ENCODE measurements around the gene CDRT15L2.
"Not testable (repeated sequence)": the region's sequence is repeated elsewhere in the genome, so short reads cannot be mapped to it uniquely, and the experiment has no call there.

Gene CDRT15L2

GRCh38 chr17:20579424-20579823 lies at the start of gene CDRT15L2:
CDRT15L2 (plus strand) TSS chr17:20579724; CDS start chr17:20579744, 20 bp downstream.
- not testable (repeated sequence) for DNase-seq

- DNase-seq = not testable (repeated sequence)
Measured at GRCh38 chr17:20530104-20530503, 49.4 kb upstream of the CDRT15L2 start.

DNA sequence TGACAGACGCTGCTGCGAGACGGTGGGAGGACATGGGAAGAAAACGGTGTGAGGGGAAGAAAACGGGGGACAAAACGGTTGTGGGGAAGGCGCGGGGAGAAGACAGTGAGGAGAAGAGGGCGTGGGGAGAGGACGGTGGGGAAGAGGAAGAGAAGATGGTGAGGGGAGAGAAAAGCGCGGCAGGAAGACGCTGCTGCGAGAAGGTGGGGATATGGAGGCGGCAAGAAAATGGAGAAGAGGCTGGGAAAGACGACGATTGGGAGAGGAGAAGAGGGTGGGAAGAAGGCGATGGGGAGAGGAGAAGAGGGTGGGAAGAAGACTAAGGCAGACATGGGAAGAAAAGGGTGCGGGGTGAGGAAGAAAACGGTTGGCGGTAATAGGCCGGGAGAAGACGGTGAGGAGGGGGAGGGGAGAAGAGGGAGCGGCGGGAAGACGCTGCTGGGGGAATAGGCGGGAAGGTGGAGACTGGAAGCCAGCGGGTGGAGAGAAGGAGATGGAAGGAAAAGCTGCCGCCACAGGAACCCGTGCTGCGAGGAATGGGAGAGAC lies 46.9 kb upstream of the CDRT15L2 start:
- not testable (repeated sequence) for DNase-seq

GRCh38 chr17:20533206-20533605 lies 46.3 kb upstream of the CDRT15L2 start:
- not testable (repeated sequence) for DNase-seq

DNA sequence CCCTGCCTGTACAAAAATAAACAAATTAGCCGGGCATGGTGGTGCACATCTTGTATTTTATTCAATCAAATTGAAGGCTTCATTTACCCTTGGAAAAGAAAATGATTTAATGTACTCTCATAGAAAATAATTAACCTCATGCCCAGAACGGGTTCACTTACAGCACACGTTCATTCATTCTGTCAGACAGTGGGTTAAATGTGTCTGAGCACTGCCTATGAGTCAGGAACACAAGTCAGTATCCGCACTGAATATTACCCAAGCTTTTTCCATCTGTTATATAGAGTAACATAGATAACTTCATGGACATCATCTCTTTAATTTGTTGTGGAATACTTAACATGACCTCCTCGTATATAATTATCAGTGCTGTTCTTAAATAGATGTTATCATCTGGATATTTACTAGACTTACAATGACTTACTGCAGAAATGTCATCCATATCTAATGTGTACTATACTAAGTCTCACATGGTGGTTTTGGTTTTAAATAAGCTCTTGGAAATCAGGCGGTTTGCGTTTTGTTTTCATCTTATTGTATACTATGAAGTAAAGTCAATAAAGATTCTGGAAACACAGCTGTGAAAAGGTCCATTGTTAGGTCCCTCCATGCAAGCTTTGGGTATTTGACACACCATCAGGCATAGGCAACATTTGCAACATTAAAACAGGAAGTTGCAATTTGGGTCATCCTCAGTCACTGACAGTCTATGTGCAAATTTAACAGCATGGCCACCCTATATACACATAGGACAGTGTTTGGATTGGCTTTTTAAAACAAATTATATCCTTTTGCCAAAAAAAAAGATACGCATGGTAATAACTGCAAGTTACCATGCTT lies 44.6 kb upstream of the CDRT15L2 start:
- not testable (repeated sequence) for DNase-seq

DNA sequence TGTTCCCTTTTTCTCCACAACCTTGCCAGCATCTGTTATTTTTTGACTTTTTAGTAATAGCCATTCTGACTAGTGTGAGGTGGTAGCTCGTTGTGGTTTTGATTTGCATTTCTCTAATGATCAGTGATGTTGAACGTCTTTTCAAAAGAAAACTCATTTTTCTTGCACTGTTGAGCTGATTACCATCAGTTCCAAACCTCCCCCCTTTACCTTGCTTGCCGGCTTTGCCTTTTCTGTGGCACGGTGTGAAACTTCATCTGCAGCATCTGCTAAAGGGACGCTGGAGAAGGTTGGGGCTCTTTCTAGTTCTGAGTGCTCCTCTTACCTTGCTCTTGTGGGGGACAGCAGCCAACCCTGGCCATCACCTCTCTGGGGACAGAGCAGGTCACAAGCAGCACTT lies 39.1 kb upstream of the CDRT15L2 start:
- not testable (repeated sequence) for DNase-seq

- not testable (repeated sequence) for DNase-seq
Measured at GRCh38 chr17:20540865-20541264, 38.7 kb upstream of the CDRT15L2 start.

DNA sequence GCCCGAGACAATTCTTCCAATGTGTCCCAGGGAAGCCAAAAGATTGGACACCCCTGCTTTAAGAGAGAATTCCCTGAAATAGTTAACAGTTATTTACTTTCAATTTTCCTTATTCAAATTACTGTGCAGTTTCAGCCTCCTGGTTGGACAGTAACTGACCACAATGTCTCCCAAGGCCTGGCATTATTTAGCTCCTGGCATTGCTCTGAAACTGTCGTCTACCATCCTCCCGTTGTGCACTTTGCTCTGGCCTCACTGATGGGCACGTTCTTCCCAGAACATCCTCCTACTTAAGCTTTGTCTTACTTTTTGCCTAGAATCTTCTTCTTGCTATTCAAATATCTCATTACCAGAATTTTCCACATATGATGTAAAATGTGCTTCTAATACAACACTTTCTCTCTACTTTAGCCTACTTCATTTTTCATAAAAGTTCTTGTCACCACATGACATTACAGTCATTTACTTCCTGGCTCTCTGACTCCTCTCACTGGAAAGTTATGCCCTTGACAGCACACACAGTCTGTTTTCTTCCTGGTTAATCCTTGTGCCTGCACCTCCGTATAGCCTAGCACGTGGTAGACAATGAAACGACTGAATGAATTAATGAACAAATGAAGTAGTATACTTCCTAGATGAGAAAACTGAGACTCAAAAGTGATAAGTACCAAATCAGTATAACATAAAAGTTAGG lies 37.5 kb upstream of the CDRT15L2 start:
- not testable (repeated sequence) for DNase-seq

DNA sequence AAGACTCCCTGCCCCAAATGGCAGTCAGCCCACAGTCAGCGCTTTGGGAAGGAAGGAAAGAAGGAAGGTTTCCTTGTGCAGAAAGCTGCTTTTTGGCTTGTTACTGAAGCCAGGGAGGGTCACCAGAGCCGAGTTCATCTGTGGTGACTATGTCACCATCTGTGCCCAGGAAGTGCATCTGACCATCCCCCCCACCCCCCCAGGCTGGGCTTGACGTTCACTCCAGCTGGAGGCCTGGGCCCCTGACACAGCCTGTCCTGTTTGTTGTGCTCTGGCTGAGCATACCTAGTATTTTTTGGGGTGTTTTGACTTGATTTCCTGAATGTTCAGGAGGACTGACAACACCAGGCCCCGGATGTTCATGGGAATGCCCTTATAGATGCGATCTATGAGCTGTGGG lies 31.6 kb upstream of the CDRT15L2 start:
- not testable (repeated sequence) for DNase-seq

GRCh38 chr17:20552920-20553319 lies 26.6 kb upstream of the CDRT15L2 start:
- not testable (repeated sequence) for DNase-seq

GRCh38 chr17:20554728-20555127 lies 24.8 kb upstream of the CDRT15L2 start:
- not testable (repeated sequence) for DNase-seq

GRCh38 chr17:20555135-20556010 lies 24.2 kb upstream of the CDRT15L2 start:
- DNase-seq = not testable (repeated sequence)

GRCh38 chr17:20558096-20558495 lies 21.4 kb upstream of the CDRT15L2 start:
- DNase-seq = not testable (repeated sequence)

DNA sequence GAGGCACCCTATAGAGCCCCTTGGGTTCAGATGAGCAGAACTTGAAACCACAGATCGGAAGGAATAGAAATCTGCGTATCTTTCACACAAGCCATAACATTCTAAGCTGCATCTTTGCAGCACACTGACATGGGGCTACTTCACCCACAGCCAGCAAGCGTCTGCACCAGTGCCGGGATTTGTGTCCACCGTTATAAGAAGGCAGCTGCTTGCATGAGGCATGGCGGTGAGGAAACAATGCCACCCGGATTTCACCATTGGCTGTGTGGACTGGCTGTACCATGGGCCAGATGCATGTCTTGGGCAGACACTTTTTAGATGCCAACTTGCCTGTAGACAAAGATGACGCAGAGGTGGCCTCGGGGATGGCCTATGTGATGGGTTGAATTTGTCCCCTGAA lies 20.5 kb upstream of the CDRT15L2 start:
- not testable (repeated sequence) for DNase-seq

- DNase-seq = no peak
Measured at GRCh38 chr17:20562587-20562986, 16.9 kb upstream of the CDRT15L2 start.

DNA sequence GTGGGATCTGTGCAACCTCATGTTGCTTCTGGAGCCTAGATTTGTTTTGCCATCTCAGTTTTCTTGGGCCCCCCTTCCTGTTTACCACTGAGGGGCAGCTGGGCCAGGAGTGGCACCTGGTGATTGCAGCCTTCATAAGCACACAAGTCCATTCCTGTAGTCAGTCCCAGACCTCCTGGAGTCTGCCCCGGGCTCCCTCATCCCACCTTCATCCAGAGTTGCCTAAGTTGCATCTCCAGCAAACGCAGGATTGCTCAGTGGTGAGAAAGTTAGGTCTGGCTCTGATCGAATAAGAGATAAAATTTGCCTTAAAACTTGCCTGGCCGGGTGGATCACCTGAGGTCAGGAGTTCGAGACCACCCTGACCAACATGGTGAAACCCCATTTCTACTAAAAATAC lies 14.3 kb upstream of the CDRT15L2 start:
- not testable (repeated sequence) for DNase-seq

- no peak for DNase-seq
Measured at GRCh38 chr17:20565711-20566110, 13.8 kb upstream of the CDRT15L2 start.

- not testable (repeated sequence) for DNase-seq
Measured at GRCh38 chr17:20566736-20567135, 12.8 kb upstream of the CDRT15L2 start.

GRCh38 chr17:20567421-20567820 lies 12.1 kb upstream of the CDRT15L2 start:
- DNase-seq = not testable (repeated sequence)

DNA sequence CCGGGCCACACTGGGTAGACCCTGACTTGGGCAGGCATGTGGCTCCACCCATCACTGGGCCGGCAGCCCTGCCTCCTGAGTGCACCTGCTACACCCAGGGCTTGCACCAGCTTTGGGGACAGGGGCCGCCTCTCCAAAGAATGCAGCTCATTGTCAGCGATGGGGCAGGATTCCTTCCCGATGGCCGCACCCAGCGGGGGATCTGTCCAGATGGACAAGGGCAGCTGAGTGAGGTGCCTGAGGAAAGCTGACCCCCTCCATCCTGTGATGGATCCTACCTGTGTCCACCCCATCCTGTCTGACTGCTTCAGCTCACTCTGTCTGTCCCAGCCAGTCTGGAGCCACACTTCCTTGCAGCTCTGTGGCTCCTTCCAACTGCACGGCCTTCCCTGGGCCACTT lies 10.9 kb upstream of the CDRT15L2 start:
- not testable (repeated sequence) for DNase-seq

DNA sequence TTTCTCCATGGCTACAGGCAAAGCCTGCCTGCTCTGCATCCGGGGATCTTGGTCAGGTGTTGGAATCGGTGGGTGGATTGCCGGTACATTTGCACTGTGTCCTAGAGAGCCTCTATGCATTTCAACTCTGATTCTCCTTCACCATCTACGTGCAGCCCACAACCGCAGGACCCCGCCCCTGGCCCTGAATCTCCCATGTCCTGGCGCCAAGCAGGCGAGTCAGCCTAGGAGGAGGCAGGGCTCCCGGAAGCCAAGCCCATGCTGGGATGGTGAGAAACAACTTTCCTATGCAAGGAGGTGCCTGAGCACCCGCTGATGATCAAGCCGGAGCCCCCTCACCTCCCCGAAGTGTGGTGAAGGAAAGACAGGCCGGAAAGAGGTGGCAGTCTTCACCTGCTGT lies 7.9 kb upstream of the CDRT15L2 start:
- not testable (repeated sequence) for DNase-seq

DNA sequence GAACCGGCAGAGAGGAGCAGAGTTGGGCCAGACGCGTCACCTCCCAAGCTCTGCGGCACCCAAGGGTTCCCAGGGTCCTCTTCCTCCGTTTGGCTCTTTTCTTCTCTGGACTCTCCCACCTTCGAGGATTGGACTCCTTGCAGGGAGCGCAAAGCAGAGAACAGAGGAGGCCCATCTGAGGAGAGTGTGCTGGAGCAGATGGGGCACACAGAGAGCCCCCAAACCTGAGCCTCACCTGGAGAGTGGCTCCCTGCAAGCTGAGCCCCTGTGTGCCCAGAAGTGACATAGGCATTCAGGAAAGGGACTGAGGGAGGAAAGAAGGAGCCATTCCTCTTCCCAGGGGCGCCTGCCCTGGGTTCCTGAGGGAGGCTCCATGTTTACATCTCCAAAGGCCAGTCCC lies 6.3 kb upstream of the CDRT15L2 start:
- DNase-seq = not testable (repeated sequence)

- DNase-seq = not testable (repeated sequence)
Measured at GRCh38 chr17:20575071-20575470, 4.5 kb upstream of the CDRT15L2 start.

All from KG1 (cell line).